Activated T-cell treated with anti-CD3 and anti-CD28 coated beads, Interleukin-2, amount 50 U/mL, for 24 hours (primary cell): Measurements from ENCODE around the gene CFAP43.

Experiments
- DNase-seq: peaks from one replicate; pipeline ENCODE4 v3.0.0-alpha.2; 2020
- H3K27ac Mint-ChIP-seq: 2 replicates; pipeline ENCODE4 v1.8.0; 2020; ENCODE audit warnings: mild to moderate bottlenecking, mixed read lengths
- H3K27me3 Mint-ChIP-seq: 2 replicates; pipeline ENCODE4 v1.8.0; 2020; ENCODE audit warnings: mixed read lengths
- H3K36me3 Mint-ChIP-seq: 2 replicates; pipeline ENCODE4 v1.8.0; 2020; ENCODE audit warnings: low read depth, mixed read lengths
- H3K4me1 Mint-ChIP-seq: 2 replicates; pipeline ENCODE4 v1.8.0; 2020; ENCODE audit warnings: low read depth, mixed read lengths
- H3K4me3 Mint-ChIP-seq: 2 replicates; pipeline ENCODE4 v1.8.0; 2020; ENCODE audit warnings: mild to moderate bottlenecking, moderate library complexity, mixed read lengths
- H3K9me3 Mint-ChIP-seq: 2 replicates; pipeline ENCODE4 v1.8.0; 2020; ENCODE audit warnings: mixed read lengths

The CFAP43 gene, protein sequence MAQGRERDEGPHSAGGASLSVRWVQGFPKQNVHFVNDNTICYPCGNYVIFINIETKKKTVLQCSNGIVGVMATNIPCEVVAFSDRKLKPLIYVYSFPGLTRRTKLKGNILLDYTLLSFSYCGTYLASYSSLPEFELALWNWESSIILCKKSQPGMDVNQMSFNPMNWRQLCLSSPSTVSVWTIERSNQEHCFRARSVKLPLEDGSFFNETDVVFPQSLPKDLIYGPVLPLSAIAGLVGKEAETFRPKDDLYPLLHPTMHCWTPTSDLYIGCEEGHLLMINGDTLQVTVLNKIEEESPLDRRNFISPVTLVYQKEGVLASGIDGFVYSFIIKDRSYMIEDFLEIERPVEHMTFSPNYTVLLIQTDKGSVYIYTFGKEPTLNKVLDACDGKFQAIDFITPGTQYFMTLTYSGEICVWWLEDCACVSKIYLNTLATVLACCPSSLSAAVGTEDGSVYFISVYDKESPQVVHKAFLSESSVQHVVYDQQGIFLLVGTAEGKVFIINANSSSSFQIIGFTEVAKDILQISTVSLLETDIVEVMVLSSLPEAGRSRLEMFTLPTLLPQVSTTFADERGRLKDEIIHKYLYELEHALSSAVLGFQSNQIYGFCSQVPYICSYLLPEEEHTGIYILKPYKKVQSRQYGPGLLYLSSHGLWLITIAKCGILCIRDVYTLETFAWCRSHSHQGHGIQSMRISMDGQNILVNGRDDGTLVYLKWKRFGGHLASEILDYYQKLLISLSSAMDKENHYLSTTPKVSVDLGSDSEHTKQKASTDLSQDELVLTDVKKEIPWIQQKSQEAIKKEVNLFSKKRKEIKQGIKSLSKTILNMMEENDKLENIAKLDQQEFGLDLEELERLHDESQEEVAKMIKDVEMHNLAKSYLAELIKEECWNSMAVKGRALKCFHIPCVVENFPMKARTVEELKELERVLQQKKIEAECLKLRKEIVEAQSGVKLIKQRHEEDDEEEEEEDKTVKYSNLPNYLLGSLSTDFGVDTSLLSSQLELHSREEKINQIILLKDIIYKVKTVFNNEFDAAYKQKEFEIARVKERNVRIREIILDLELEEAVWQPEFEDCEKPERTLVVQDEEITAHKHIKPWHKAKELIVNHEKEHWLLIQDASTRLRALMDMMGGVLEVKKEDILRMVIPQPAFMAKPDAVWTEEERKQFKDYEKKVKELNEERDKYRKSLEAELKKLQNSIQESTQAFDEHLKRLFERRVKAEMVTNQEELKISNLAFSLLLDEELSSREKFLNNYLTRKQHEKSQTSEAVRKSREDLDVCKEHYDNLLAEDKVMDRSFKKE (N-terminal part only)

DNA sequence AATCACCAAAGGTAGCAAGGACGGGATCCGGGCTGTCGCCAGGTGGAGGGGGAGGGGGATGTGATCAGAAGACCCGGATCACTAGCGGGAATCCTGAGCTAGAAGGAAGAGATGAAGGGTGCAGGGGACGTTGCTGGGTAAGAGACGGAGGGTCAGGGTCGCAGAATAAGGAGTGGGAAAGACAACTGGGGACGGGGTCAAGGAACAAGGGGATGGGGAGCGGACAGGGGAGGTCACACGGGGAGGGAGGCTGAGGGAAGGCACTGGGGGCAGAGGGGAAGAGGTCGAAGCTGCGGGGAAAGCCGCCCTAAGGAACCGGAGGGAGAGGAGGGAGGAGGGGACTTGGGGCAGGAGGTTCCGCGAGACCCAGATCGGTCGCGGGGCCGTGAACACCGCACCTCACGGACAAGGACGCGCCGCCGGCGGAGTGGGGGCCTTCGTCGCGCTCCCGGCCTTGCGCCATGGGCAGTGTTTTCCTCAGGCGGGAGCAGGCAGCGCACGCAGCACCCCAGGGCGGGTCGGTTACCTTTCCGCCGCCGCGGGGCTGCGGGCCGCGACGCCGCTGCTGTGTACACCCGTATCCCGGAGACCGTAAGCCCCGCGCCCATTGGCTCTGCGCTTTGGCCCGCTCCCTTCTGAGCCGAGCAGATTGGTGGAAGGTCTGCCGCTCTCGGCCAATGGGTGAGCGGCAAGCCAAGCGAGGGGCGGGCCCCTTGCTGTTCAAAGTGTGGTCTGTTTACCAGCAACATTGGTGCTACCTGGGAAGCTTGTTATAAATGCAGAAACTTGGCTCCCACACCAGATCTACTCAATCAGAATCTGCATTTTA, at the start of gene CFAP43:
TSS of gene CFAP43 (minus strand) at position 581 of the 829 bp plus-strand sequence. CDS start at position 463, 118 bp downstream.
- peaks cover 12% of the 10 kb centered on the region for H3K4me1 Mint-ChIP-seq
- peak; percentile 99 for DNase-seq

DNA sequence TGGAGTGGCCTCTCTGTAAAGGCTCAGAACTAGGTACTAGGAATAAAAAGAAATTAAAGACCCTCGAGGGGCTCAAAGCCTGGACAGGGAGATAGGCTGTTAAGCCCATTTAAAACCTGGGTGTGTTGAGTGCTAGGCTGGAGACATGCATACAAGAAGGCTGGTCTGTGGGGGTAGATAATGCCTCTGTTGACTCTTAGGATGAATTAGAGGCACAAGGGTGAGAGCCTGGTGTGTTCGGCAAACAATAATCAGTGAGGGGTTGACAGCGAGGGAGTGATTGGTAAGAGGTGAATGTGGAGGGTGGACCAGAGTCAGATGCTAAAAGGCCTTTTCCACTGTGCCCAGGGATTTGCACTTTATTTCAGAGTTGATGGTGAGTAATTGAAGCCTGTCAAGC, 49.5 kb upstream of the CFAP43 start:
- Mint-ChIP-seq H3K9me3 (no peaks in the 10 kb centered on the region), H3K27me3 (peaks cover 3% of the 10 kb centered on the region), H3K4me1 (no peaks in the 10 kb centered on the region), H3K36me3 (no peaks in the 10 kb centered on the region), H3K27ac (no peak overlapping the region), H3K4me3 (no peak overlapping the region)
- DNase-seq = no peak

More for the DNA sequence above, at the start of gene CFAP43:
- Mint-ChIP-seq H3K9me3 (peaks cover 9% of the 10 kb centered on the region), H3K27ac (peak within 1 kb of the TSS; percentile 59), H3K4me3 (peak within 1 kb of the TSS; percentile 84), H3K27me3 (peaks cover 26% of the 10 kb centered on the region), H3K36me3 (no peaks in the 10 kb centered on the region)

DNA sequence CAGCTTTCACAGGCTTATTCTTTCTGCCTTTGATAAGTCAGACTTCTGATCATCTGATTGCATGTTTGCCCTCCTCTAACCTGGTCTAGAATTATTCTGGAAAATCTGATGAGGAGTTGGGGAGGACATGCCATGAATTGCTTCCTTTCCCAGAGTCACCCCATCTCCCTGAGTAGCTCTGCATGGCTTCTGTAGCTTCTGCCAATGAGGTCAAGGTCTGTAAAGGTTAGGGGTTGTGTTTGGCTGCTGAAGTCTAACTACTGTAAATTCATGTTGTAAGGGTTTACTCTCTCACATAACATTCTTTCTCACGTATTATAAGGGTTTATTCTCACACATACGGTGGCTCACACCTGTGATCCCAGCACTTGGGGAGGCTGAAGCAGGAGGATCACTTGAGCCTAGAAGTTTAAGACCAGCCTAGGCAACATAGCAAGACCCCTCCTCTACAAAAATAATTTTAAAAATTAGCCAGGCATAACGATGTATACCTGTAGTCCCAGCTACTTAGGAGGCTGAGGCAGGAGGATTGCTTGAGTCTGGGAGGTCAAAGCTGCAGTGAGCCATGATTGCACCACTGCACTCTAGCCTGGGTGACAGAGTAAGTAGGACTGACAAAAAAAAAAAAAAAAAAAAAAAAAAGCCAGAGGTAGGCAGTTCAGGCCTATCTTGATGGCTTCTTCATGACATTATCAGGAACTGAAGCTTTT, 47.5 kb upstream of the CFAP43 start:
- H3K27me3 Mint-ChIP-seq = peaks cover 14% of the 10 kb centered on the region
- peaks cover 1% of the 10 kb centered on the region for H3K4me1 Mint-ChIP-seq

DNA sequence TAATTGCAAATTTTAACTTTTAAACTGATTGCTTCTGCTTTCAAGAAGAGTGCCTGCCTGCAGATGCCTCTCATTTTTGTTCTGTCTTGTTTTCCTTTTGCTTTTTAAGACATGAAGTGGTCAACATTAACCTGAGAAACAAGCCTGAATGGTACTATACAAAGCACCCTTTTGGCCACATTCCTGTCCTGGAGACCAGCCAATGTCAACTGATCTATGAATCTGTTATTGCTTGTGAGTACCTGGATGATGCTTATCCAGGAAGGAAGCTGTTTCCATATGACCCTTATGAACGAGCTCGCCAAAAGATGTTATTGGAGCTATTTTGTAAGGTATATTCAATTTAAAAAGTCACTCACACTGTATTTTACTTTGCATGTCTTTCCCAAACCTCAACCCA, 45.6 kb upstream of the CFAP43 start:
- Mint-ChIP-seq H3K4me1 (peaks cover 7% of the 10 kb centered on the region), H3K36me3 (no peaks in the 10 kb centered on the region), H3K27ac (no peak overlapping the region), H3K4me3 (no peak overlapping the region), H3K9me3 (no peaks in the 10 kb centered on the region), H3K27me3 (peaks cover 17% of the 10 kb centered on the region)
- DNase-seq = no peak

More for the DNA sequence above, 47.5 kb upstream of the CFAP43 start:
- H3K36me3 Mint-ChIP-seq = no peaks in the 10 kb centered on the region
- no peaks in the 10 kb centered on the region for H3K9me3 Mint-ChIP-seq
- DNase-seq = no peak
- H3K27ac Mint-ChIP-seq = no peak overlapping the region
- no peak overlapping the region for H3K4me3 Mint-ChIP-seq

DNA sequence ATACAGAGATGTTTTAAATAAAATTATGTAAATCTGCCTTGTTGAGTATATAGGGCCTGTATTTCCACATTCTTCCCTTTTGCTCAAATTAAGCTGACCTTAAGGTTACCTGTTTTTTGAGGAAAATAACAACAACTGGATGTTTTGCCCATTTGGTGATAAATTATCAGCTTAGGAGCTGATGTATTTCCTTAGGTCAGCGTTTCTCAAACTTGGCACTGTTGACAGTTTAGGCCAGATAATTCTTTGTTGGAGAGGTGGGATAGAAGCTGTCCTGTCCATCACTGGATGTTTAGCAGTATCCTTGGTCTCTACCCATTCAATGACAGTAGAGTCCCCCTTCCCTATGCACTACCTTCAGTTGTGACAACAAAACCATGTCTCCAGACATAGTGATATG, 44.0 kb upstream of the CFAP43 start:
- Mint-ChIP-seq H3K36me3 (no peaks in the 10 kb centered on the region), H3K27ac (no peak overlapping the region), H3K27me3 (peaks cover 17% of the 10 kb centered on the region), H3K4me3 (no peak overlapping the region), H3K9me3 (no peaks in the 10 kb centered on the region), H3K4me1 (peaks cover 7% of the 10 kb centered on the region)
- DNase-seq = no peak

DNA sequence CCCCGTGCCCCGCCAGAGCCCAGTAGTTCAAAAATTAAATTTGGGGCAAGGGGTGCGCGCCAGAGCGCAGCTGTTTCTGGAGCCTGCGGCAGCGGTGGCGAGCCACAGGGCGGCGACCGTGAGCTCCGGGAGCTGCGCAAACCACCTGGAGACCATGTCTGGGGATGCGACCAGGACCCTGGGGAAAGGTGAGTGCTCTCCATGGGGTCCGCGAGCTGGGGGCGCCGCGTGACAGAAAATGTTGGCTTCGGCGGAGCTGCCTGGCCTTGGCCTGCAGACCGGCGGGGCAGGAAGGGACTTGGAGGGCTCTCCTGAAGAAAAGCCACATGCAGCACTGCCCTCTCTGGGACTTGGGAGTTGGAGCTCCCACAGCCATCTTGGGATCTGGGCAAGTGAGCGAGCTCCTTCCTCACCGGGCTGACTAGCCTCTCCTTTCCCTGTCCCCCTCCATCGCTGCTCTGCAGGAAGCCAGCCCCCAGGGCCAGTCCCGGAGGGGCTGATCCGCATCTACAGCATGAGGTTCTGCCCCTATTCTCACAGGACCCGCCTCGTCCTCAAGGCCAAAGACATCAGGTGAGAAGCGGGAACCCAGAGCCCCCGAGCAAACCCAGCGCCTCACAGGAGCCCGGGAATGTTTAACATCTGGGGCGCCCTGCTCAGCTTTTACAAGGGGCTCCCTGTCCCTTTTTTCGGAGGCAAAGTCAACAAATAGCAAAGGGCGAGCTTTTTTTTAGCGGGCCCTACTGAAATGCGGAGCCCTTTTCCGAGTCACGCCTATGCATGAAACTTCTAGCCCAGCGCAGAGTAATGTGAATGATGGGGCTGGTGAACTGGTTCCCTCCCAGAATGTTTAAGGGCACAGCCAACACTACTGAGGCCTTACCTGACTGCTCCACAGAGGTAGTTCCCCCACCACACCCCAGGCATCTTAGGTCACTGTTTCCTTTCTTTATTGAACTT, 42.9 kb upstream of the CFAP43 start:
- peaks cover 8% of the 10 kb centered on the region for H3K4me1 Mint-ChIP-seq
- DNase-seq = peak; percentile 75
- peak overlapping the region; percentile 55 for H3K4me3 Mint-ChIP-seq
- H3K9me3 Mint-ChIP-seq = no peaks in the 10 kb centered on the region
- no peaks in the 10 kb centered on the region for H3K36me3 Mint-ChIP-seq
- peaks cover 17% of the 10 kb centered on the region for H3K27me3 Mint-ChIP-seq
- H3K27ac Mint-ChIP-seq = no peak overlapping the region

DNA sequence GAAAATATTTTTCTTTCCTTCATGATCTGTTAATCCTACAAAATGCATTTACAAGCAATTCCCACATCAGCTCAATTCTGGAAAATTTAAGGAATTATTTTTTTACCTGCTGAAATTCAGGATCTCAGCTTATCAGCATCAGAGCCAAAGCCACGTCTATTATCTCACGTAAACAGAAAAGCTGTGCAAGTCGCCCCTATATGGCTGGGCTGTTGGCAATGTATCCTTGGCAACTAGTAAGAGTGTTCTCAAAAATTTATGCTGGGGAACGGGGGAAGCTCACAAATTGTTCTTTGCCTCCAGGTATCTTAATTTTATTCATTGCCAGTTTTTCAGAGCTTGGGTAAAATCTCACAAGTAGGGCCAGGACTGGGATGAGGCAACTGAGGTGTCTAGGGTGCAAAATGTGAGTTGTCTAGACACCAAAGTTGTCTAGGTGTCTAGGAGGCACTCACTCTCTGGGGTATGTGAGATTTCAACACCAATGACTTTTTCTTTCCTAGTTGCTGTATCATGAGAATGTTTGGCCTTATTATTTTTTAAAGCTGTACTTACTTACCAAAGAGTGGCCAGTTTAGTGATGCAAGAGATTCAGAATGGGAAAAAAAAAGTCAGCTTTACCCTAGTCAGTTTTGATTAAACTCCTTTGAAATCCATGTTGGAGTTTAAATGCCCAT, 41.9 kb upstream of the CFAP43 start:
- H3K36me3 Mint-ChIP-seq = peaks cover 5% of the 10 kb centered on the region
- no peak overlapping the region for H3K4me3 Mint-ChIP-seq
- no peak overlapping the region for H3K27ac Mint-ChIP-seq
- peaks cover 3% of the 10 kb centered on the region for H3K9me3 Mint-ChIP-seq
- peaks cover 17% of the 10 kb centered on the region for H3K27me3 Mint-ChIP-seq
- peaks cover 13% of the 10 kb centered on the region for H3K4me1 Mint-ChIP-seq
- DNase-seq = no peak

DNA sequence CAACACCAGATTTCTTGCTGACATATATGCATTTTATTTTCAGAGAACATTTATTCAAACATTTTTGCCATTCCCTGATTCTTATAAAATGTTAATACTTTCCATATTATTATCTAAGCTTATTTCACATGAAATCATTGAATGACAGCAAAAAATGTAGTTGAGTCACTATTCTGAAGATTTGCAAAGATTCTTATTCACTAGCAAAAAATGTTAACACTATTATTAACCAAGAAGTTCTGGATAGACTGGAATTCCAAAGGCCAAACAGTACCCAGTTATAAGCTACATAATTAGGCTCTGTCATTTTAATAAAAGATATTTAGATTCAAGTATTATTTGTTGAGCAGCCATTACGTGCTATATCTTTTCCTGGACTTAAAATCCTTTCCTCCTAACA, 41.1 kb upstream of the CFAP43 start:
- peaks cover 13% of the 10 kb centered on the region for H3K4me1 Mint-ChIP-seq
- H3K27ac Mint-ChIP-seq = no peak overlapping the region
- H3K27me3 Mint-ChIP-seq = peaks cover 17% of the 10 kb centered on the region
- H3K36me3 Mint-ChIP-seq = peaks cover 12% of the 10 kb centered on the region
- peaks cover 3% of the 10 kb centered on the region for H3K9me3 Mint-ChIP-seq
- no peak for DNase-seq
- H3K4me3 Mint-ChIP-seq = no peak overlapping the region

DNA sequence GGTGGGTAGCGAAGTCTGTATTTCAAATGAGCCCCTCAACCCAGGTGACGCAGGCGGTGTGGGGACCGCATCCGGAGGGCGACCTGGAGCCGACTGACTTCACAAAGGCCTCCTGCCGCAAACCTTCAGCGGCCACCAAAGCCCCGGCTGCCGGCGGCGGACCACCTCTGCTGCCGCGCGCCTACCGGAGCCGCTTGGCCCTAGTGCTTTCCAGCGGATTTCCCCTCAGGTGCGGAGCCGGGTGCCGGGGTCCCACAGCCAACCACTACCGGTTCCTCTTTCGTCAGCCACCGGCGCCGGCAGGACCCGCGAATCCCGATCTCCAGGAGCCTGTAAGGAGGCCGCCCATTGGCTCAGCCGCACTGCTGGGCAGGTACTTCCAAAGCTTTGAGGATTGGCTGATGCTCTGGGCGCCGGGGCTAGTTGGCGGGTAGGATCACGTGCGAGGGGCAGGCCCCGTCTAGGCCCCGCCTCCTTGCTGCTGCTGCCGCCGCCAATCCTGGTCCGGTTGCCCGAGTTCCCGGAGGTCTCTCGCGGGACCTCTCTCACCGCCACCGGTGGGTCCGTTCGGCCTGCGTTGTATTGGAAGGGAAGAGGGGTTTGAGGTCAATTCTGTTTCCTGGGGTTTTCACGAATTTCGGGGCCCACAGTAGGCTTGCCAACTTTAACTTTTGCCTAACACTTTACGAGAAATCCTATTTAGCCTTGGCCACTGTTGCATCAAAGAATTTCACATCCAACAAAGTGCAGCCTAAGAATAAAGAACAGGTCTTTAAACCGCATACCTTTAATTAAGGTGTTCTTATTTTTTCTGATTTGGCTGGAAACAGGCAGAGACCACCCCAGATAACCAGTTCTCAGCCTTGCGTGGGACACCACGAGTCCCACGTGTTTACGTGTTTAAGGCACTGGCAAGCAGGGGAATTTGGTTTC, 36.8 kb upstream of the CFAP43 start, which contains the start of gene GSTO2:
TSS of gene GSTO2 (plus strand) at position 472 of the 933 bp plus-strand sequence. CDS start 5,732 bp downstream, outside the sequence.
- Mint-ChIP-seq H3K27me3 (no peaks in the 10 kb centered on the region), H3K27ac (peak within 1 kb of the TSS; percentile 96), H3K36me3 (peaks cover 55% of the 10 kb centered on the region), H3K4me3 (peak within 1 kb of the TSS; percentile 82), H3K4me1 (peaks cover 46% of the 10 kb centered on the region), H3K9me3 (peaks cover 3% of the 10 kb centered on the region)
- peak; percentile 96 for DNase-seq

DNA sequence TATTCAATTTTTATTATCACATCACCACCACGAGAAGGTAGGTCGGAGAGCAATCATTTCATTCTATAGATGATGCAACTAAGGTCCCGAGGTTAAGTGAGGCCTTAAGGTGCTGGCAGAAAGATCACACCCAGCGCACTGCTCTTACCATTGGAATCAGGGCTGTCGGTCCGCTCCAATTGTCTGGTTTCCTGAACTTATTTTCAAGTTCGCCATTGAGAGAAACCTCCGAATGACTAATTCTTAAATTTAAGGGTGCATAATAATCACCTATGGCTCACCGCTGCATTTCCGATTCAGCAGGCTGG, 36.2 kb upstream of the CFAP43 start:
- H3K4me1 Mint-ChIP-seq = peaks cover 52% of the 10 kb centered on the region
- peak overlapping the region; percentile 82 for H3K4me3 Mint-ChIP-seq
- peaks cover 61% of the 10 kb centered on the region for H3K36me3 Mint-ChIP-seq

DNA sequence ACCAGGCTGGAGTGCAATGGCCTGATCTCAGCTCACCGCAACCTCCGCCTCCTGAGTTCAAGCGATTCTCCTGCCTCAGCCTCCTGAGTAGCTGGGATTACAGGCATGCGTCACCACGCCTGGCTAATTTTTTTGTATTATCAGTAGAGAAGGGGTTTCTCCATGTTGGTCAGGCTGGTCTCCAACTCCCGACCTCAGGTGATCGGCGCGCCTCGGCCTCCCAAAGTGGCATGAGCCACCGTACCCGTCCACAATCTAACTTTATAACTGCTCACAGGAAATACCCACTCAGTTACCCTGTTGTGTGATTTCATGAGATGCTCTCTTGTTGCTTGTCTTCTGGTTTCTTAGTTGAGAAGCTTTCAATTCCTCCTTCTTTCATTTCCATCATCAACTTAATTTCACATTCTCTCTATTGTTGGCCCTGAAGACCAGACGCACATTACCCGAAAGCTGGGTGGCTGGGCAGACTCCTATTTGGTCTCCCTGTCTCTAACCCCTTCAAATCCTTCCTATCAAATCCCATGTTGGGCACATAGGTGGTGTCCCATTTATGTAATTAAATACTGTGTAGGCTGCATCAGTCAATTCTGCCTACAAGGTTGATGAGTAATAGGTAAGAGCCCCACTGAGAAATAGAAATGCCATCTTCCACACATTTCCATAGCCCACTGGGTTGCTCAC, 35.7 kb upstream of the CFAP43 start:
- H3K4me1 Mint-ChIP-seq = peaks cover 55% of the 10 kb centered on the region
- H3K9me3 Mint-ChIP-seq = peaks cover 3% of the 10 kb centered on the region
- peaks cover 66% of the 10 kb centered on the region for H3K36me3 Mint-ChIP-seq
- peak overlapping the region; percentile 82 for H3K4me3 Mint-ChIP-seq
- peak; percentile 67 for DNase-seq
- peak overlapping the region; percentile 96 for H3K27ac Mint-ChIP-seq
- no peaks in the 10 kb centered on the region for H3K27me3 Mint-ChIP-seq

More for the DNA sequence above, 36.2 kb upstream of the CFAP43 start:
- Mint-ChIP-seq H3K27ac (peak overlapping the region; percentile 96), H3K9me3 (peaks cover 3% of the 10 kb centered on the region), H3K27me3 (no peaks in the 10 kb centered on the region)
- no peak for DNase-seq
